MM.1S (cell line): ENCODE measurements around the gene MAGEA6.
"Not testable (repeated sequence)": the region's sequence is repeated elsewhere in the genome, so short reads cannot be mapped to it uniquely, and the experiment has no call there.

Source experiments
- CTCF ChIP-seq: fragments of 300-600 bp; sonication (generic); IDR thresholded peaks from 2 replicates; pipeline ENCODE4 v1.5.1; 2016; ENCODE audit warnings: antibody characterized with exemption, low read length, mixed read lengths
- EZH2 ChIP-seq: fragments of 300-600 bp; sonication (generic); optimal IDR thresholded peaks from 2 replicates; pipeline ENCODE3; 2017; ENCODE audit warnings: low read depth, mild to moderate bottlenecking, antibody characterized with exemption, low read length, mixed read lengths

GRCh38 chrX:152761582-152761981, 7.9 kb downstream of the MAGEA6 start:
- TF ChIP-seq EZH2, CTCF: not testable (repeated sequence)
